ENCODE measurements around the gene VAC14.

- TF ChIP-seq, protein P1, sequence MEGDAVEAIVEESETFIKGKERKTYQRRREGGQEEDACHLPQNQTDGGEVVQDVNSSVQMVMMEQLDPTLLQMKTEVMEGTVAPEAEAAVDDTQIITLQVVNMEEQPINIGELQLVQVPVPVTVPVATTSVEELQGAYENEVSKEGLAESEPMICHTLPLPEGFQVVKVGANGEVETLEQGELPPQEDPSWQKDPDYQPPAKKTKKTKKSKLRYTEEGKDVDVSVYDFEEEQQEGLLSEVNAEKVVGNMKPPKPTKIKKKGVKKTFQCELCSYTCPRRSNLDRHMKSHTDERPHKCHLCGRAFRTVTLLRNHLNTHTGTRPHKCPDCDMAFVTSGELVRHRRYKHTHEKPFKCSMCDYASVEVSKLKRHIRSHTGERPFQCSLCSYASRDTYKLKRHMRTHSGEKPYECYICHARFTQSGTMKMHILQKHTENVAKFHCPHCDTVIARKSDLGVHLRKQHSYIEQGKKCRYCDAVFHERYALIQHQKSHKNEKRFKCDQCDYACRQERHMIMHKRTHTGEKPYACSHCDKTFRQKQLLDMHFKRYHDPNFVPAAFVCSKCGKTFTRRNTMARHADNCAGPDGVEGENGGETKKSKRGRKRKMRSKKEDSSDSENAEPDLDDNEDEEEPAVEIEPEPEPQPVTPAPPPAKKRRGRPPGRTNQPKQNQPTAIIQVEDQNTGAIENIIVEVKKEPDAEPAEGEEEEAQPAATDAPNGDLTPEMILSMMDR (IDR thresholded peaks at IDR 0.05) = no peak
- TF ChIP-seq POLR2A (IDR thresholded peaks at IDR 0.05) = no peak
- TF ChIP-seq POLR2AphosphoS5 (IDR thresholded peaks at IDR 0.05; ENCODE audit: insufficient read depth in 1 of 2, low read depth in 1 of 2) = peak in 1 of 2 donors; percentile 23
Measured at GRCh38 chr16:70700101-70701020, 100.6 kb downstream of the VAC14 start.

Data from vagina (tissue), 2 donors.